HG03064 (cell line): ENCODE results near the gene MFAP4.

Experiments
- ATAC-seq: cut with Tn5 transposase; IDR thresholded peaks from one replicate; pipeline ENCODE4 v1.9.1; 2021; ENCODE audit warnings: low read depth; ENCODE audit not compliant: unreplicated experiment

MFAP4 gene

DNA sequence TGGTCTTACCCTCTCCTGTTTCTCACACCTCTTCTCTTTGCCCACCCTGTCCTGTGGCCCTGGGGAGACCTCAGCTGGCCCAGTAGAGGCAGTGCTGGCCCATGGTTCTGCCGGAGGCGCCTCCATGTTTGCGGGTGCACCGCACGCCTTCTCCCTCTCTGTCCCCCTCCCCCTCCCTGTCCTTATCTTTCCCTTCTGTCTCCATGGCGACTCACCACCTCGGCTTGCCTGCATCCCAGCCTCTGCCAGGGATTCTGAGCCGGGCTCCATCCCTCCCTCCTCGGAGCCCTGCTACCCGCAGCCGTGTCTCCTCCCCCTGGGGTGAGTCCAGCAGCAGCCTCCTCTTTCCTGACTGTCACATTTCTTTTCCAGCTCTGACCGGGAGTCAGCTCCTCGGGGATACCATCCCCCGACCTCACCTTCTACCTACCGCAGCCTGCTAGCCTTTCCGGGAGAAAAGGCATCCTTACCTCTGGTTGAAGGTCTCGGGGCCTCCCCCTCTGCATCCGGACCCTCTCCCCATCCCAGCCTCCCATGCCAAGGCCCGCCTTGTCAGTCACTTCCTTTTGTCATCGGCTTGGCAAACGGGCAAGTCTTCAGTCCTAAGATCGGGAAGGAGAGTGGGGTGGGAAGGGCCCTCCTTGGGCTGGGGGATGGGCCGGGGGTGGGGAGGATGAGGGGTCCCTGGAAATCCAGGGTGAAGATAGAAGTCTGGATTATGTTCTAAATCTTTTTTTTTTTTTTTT is 24.1 kb upstream of the MFAP4 start, which contains the start of gene RNF112:
TSS of gene RNF112 (plus strand) at position 358 of the 746 bp plus-strand sequence. CDS start at position 535, 177 bp downstream.
- no peak for ATAC-seq

DNA sequence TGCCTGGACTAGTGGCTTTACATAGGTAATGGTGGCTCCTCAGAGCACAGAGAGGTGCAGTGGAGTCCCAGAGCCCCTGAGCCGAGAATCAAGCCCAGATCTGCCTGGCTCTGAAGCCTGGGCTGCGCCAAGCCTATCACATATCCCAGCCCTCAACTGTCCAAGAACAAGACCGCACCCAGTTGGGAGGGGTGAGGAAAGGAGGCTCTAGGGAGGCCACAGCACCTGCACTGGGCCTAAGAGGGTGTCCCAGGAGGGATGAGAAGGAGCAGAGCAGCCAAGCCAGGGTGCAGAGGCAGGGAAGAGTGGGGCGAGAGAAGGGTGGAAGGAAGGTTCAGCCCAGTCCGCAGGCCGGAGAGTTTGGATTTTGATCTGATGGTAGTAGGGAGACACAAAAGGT is 23.1 kb upstream of the MFAP4 start:
- ATAC-seq, result no peak

DNA sequence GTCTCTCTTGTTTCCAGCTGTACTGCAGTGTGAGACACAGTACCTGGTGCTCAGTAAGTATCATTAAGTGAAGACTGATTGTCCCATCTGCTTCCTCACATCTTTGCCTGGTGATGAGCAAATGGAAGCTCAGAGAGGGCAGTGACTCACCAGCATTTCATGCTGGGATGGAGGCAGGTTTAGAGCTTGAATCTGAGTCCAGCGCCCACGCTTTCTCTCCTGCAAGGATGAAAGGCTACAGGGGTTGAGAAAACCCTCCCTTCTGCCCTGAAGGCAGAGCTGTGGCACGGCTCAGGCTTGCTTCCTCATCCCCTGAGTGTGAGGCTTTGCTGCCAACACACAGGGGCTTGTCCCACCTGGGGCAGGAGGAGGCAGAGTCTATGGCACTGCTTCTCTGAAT is 22.5 kb upstream of the MFAP4 start:
- no peak for ATAC-seq

DNA sequence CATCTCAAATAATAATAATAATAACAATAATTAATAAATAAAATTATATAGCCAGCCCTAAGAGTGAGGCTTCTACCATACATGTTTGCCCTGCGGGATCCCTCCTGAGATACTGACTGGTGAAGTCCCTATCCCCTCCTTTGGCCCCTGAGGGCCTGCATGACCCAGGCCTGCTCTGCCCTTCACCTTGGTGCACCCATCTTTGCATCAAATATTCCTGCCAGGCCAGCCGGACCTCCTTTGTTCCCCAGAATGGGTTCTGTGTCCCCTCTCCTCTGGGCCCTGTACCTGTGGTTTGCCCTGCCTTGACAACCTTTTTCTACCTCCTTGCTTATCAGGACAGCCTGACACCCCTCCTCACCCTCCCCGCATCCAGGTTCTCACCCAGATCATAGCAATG is 22.1 kb upstream of the MFAP4 start:
- ATAC-seq, result no peak

DNA sequence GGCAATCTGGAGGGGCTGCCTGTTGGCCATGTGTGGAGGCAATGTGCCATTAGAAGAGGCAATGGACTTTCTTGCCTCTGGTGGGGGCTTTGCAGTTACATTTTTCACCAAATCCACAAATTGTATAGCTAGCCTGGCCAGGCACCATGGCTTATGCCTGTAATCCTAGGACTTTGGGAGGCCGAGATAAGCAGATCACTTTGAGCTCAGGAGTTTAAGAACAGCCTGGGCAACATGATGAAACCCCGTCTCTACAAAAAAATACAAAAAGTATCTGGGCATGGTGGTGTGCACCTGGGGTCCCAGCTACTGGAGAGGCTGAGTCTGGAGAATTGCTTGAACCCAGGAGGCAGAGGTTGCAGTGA is 21.3 kb upstream of the MFAP4 start:
- no peak for ATAC-seq

DNA sequence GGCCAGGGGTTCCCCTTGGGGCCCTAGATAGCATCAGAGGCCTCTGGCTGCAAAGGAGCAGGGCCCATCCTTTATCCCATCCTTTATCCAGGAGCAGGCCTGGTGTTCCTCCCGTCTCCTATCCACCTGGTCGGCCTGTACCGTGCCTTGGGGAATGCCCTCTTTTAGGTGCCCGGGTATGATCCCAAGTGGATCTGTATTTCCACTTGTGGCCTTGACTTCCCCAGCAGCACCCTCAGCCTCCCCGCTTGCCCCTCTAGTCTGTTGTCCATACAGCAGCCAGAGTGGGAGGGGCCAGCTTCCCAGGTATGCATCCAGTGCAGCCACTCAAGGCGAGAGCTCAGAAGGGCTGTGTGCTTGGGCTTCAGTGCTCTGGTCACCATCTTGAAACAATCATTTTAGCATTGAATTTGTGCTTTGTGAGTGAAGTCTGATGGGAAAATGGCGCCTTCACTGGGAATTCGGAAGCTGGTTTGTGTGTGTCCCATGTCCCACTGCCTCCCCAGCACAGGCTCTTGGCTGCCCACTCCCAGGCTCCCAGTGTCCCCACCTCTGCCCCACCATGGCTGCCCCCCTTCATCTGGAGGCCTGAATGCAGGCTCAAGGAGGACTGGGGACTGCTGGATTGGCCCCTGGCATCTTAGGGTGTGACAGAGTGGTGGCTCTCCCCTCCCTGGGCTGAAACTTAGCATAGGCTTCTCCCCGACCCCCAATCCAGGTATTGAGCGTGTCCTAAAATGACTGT is 20.8 kb upstream of the MFAP4 start:
- no peak for ATAC-seq

DNA sequence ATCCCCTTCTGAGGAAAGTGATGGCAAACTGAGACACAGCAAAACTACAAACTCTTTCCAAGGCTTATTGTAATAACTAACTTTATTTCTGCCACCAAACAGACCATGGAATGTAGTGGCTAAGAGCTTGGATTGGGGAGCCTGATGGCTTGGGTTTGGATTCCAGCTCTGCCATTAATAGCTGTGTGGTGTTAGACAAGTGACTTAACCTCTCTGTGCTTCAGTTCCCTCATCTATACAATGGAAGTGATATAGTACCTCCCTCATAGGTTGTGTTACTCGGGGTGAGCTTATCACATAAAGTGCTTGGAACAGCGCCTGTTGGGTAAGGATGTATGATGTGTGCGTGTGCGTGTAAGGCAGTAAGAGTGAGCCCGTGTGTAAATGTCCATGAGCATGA is 18.1 kb upstream of the MFAP4 start:
- ATAC-seq, result no peak

DNA sequence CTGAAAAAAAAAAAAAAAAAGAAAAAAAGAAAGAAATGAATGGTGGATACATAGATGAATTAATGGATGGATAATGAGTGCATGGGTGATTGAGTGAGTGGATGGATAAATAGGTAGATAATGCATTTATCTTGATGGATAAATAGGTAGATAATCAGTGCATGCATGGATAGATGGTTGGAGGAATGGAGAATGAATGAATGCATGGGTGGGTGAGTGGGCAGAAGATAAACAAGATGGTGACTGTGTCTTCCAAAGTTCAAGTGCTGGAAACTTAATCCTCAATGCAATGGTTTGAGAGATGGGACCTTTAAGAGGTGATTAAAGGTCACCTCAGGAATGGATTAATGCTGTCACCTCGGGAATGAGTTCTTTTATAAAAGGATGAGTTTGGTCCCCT is 17.3 kb upstream of the MFAP4 start:
- no peak for ATAC-seq

DNA sequence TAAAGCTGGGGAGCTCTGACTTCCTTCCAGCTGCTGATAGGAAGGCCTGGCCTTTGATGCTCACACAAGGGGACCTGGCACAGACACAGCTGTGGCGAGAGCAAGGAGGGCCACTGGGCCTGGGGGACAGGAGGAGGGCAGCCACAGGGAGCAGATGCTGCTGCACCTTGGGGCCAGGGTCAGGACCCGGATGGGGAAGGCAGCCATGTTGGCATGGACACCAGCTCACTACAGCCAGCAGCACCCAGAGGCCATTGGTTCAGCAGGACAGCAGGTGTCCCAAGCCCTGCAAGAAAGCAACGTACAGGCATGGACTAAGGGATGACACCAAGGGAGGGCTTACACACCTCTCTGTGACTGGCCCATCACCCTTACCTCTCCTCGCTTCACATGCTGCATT is 16.0 kb upstream of the MFAP4 start:
- no peak for ATAC-seq

DNA sequence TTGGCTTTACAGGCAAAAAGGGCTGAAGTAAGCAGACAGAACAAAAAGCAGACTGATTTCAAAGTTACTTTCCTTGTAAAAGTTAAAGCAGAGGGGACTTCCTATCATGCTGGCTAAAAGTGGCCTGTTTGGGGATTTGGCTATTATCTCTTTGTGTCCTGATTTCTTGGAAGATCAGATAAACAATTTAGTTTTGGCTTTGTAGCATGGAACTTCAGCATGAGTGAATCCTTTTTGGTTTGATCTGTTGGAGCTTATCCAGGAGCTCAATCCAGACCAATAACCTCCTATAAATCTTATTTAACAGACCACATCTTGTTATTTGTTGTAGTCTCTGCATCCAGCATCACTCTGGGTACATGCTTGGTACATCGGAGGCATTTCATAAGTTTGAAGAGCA is 15.2 kb upstream of the MFAP4 start:
- no peak for ATAC-seq

DNA sequence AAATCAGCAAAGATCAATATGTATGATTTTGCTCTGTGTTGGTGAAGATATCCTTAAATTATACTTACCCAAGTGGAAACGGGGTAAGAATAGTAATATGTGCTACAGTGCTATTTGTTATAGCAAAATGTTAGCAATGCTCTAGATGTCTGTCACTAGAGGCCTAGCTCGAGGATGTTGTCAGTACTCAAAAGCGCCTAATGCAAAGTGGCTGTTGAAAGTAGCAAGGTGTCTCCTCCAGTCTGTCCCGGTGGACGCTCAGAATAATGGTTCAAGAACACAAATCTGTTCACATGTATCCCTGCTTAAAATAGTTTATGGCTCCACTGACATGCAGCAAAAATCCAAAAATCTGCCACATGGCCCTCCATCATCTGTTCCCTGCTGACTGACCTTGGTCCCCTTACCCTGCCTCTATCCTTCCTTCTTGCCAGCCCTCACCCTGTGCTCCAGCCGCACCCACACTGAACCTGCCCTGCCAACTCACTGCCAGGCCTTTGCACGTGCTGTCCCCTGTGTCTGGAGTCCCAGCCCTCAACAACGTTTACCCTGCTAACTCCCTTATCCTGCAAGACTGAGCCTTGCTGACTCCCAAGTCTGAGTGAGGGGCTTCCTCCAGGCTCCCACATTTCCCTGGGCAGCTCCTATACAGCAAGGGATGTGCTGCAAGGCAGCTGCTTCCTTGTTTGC is 14.5 kb upstream of the MFAP4 start:
- ATAC-seq, result no peak

DNA sequence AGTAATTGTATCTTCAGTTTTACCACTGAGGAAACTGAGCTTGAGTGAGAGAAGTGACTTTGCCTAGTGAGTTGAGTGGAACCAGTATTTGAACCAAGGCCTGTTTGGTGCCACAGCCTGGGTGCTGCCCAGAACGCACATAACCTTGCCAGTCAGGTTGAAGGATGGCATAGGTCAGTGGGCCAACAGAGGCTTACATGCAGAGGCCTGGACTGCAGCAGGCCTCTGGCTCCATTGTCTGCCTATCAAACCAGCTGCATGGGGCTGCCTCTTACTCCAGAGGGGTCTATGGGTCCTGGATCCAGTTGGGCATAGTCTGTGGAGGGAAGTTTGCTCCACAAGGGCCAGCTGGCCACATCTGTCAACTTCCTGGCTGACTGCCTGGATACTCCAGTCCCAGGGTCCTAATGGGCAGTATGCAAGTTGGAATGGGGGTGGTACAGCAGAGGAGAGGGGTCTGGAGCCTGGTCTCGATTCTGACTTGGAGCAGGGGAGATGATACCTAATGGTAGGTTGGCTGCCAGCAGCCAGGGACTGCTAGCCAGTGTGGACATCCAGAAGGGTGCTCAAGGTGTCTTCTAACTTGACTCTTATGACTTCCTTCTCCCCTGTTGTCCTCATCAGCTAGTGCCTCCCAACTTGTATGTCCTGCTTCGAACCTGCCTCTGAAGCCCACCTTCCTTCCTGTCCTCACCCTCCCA is 12.9 kb upstream of the MFAP4 start:
- ATAC-seq, result no peak

DNA sequence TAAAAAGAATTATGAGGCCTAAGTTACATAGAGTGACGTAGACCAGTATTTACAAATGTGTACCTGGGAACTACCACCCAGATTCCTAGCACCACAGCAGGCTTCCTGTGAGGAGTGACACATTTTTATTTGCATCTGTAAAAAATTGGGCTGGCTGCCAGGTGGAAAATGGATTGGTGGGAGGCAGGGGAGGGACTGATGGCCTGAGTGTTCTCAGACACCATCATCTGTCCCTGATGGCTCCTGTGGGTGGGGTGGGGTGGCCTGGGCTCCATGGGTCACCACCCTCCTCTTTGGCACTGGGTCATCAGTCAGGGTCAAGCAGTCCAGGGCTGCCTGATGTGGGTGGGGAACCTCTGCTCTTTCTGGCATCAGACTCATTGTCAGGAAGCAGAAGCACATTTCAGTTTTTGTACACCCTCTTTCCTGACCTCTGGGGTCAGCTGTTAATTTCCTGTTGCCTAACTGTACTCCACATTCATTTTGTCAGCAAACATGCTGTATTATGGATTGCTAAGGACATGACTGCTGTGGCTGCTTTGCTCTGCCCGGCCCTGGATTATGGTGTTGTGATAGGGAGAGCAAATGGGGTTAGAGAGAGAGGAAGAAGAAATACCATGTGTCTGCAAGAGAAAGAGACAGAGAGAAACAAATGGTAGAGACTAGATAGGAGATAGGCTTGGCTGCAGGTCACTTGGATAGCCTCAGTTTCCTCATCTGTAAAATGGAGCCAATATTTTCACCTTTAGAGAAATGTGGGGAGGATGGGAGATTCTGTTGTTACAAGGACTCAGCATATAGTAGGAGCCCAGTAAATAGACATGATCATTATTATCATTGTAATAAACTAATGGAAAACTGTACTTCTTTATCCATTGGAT is 11.6 kb upstream of the MFAP4 start:
- no peak for ATAC-seq

DNA sequence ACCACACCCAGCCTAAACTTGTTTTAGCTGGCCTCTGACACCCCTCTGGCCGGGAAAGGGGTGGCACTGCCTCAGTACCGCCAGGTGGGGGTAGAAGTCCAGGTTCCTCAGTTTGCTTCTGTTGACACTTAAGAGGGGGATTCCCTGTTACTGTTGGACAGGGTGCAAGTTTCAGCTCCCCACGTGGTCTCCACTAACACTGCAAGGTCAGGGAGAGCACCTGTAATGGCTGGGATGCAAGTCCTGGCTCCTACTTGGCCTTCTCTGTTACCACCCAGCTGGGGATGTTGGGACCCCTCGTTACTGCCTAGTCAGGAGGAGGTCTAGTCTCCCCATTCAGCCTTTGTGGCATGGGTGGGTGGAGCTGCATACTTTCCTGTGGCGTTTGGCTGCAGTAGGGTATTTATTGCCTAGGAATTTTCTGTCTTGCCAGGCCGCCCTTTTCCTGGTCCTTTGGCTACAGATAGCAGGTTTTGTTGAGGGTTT is 10.6 kb upstream of the MFAP4 start:
- ATAC-seq, result no peak

DNA sequence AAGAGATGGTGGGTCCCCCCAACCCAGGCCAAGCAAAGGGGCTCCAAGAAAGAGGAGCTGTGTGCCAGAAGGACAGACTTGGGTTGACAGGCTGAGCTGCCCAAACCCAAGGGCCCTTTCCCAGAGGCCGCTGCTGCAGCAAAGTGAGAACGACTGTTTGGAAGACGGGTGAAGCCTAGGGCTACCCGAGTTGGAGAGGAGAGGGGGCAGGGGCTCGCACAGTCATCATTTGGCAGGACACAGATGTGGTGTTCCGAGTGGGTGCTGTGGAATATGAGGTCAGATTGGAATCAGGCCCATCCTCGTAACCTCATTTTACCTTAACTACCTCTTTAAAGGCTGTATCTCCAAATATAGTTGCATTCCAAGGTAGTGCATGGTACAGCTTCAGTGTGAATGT is 5.3 kb upstream of the MFAP4 start:
- ATAC-seq, result no peak

DNA sequence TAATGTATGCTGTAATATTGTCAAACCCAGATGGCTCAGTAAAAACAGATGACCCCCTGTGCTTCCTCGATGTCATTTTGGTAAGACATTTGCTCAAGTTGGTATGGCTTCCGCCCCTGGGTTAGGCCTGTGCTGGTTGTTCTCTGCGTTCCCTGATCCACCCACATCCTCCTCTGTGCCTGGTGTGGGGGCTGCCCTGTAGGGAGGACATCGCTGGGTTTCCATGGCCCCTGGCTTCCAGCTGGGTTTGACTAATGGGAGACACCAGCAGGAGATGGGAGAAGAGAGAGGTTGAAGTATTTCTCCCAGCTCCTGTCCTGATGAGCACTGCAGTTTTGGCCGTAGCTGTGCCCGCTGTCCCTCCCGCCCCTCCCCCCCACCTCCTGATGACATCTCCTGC is 4.4 kb upstream of the MFAP4 start:
- no peak for ATAC-seq

DNA sequence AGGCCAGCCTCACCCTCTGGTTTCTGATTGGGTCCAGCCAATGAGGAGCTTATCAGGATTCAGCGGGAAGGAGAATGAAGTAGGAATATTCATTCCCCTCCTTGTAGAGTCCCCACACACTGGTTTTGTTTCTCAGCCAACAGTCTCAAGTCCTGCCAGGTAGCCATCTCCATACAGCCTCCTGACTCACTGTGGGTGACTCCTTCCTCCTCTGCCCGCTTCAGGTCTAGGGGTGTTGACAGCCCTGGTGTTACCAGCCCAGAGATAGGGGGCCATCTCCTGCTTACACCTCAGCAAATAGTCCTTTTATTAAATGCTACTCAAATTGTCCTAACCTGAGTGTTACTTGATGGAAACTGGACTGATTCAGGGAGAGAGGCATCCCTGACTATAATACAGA is 4.0 kb upstream of the MFAP4 start:
- no peak for ATAC-seq

DNA sequence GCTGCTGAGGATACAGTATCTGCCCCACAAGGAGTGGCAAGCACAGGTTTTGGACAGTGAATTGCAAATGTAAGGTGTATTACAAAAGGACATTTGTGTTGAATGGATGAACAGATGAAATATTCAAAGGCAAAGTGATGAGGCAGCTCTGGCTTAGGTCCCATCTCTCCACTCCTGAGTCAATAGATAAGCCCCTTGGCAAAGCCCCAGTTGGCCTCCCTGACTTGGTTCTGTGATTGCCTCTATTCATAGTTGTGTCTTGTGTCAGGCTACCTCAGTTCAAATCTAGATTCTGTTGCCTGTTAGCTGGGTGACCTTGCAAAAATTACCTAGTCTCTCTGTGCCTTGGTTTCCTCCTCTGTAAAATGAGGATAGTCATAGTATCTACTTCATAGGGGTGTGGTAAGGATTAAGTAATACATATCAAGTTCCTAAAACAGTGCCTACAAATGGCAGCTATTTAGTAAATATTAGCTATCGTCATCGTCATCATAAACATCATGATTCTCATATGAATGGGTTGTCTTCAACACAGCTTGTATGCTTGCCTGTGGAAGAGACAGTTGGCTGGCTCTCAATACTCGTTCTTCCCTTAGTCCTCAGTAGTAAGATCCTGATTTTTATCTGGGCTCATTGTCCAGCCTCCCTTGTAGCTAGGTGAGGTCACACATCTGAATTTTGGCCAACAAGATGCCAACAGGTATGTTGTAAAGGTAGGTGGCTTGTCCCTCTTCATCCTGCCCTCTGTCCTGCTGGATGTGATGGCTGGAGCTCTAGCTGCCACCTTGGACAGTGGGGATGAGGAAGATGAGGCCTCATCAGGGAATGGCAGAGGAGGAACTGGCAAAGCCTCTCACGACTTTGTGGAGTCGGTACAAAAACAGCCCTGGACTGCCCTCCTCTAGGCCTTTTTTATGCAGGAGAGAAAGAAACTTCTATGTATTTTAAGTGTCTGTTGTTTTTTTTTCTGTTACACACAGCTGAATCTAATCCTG is 2.1 kb upstream of the MFAP4 start:
- no peak for ATAC-seq
